ENCODE data around the gene PRSS56.

DNA sequence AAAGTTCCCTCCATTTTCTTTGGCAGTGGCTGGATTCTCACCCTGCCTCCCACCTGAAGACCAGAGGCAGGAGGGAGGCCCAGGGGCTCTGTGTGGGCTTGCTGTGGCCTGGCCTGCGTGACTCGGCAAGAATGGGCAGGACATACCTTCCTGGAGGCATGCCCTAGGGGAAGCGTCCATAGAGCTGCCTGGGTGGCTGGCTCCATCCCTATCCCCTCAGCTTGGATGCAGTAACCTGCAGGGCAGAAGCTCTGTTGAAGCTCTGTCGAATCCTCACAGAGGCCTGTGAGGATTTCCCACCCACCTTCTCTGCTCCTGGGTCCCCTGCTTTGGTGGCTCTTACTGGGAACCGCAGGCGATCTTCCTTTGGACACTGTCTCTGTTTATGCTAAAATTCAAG is 1.3 kb upstream of the PRSS56 start:
- TF ChIP-seq, protein P1, sequence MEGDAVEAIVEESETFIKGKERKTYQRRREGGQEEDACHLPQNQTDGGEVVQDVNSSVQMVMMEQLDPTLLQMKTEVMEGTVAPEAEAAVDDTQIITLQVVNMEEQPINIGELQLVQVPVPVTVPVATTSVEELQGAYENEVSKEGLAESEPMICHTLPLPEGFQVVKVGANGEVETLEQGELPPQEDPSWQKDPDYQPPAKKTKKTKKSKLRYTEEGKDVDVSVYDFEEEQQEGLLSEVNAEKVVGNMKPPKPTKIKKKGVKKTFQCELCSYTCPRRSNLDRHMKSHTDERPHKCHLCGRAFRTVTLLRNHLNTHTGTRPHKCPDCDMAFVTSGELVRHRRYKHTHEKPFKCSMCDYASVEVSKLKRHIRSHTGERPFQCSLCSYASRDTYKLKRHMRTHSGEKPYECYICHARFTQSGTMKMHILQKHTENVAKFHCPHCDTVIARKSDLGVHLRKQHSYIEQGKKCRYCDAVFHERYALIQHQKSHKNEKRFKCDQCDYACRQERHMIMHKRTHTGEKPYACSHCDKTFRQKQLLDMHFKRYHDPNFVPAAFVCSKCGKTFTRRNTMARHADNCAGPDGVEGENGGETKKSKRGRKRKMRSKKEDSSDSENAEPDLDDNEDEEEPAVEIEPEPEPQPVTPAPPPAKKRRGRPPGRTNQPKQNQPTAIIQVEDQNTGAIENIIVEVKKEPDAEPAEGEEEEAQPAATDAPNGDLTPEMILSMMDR (IDR thresholded peaks at IDR 0.05), result no peak
- no peak for TF ChIP-seq POLR2A (IDR thresholded peaks at IDR 0.05)
